Tibial nerve (tissue), 3 donors: ENCODE measurements around the gene ZNHIT1.

Source experiments
- POLR2A ChIP-seq, 2 donors: fragments of 450-650 bp; IDR thresholded peaks; one replicate each; pipeline ENCODE4 v1.6.1; 2017; ENCODE audit warnings: antibody characterized with exemption in 2 of 2, mild to moderate bottlenecking in 2 of 2, moderate library complexity in 2 of 2
- TF ChIP-seq, protein P1 (sequence below), 5 experiments: fragments of 200-600 bp in 3 of 5; fragments of 450-650 bp in 2 of 5; sonication (generic) in 3 of 5; IDR thresholded peaks; one replicate each; pipeline ENCODE4 v1.5.1; 2016 to 2019; ENCODE audit warnings: antibody characterized with exemption in 5 of 5, mild to moderate bottlenecking in 3 of 5, moderate library complexity in 2 of 5

DNA sequence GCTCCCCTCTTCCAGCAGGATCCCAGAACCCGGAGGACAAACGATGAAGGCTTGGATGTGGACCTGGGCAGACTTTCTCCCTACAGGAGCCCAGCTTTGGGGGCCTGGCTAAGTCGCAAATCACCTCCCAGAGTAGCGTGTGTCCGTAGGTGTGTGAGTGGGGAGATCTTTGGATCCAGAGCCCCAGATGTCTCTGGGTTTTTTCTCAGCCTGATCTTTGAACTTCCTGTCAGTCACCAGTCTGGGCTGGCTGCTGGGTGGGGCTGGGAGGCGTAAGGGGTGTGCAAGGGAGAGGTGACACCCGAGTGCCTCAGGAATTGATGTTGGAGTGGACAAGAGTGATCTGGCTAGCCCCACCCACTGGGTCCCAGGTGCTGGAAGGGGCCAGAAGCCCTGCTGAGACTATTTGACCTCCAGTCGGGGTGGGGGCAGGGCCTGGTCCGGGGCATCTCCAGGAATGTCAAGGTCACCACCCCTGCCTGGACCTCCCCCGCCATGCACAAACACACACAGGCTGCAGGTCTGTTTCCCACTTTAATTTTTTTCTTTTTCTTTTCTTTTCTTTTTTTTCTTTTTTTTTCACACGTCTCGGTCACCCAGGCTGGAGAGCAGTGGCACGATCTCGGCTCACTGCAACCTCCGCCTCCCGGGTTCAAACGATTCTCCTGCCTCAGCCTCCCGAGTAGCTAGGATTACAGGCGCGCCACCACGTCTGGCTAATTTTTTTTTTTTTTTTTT is 16.9 kb upstream of the ZNHIT1 start, which contains the start of gene MOGAT3:
- TF ChIP-seq, protein P1, sequence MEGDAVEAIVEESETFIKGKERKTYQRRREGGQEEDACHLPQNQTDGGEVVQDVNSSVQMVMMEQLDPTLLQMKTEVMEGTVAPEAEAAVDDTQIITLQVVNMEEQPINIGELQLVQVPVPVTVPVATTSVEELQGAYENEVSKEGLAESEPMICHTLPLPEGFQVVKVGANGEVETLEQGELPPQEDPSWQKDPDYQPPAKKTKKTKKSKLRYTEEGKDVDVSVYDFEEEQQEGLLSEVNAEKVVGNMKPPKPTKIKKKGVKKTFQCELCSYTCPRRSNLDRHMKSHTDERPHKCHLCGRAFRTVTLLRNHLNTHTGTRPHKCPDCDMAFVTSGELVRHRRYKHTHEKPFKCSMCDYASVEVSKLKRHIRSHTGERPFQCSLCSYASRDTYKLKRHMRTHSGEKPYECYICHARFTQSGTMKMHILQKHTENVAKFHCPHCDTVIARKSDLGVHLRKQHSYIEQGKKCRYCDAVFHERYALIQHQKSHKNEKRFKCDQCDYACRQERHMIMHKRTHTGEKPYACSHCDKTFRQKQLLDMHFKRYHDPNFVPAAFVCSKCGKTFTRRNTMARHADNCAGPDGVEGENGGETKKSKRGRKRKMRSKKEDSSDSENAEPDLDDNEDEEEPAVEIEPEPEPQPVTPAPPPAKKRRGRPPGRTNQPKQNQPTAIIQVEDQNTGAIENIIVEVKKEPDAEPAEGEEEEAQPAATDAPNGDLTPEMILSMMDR (IDR thresholded peaks at IDR 0.05) = no peak
- no peak for TF ChIP-seq POLR2A (IDR thresholded peaks at IDR 0.05)
